Ishikawa (cell line): ENCODE results near the gene BAHD1.

ENCODE experiments used
- CEBPB ChIP-seq: IDR thresholded peaks from 2 replicates; pipeline ENCODE4 v1.6.1; 2012
- EP300 ChIP-seq: IDR thresholded peaks from 2 replicates; pipeline ENCODE4 v1.6.1; 2012; ENCODE audit warnings: borderline replicate concordance
- FOXM1 ChIP-seq: IDR thresholded peaks from 2 replicates; pipeline ENCODE4 v1.6.1; 2012; ENCODE audit warnings: low read depth, borderline replicate concordance
- YY1 ChIP-seq: IDR thresholded peaks from 2 replicates; pipeline ENCODE4 v1.6.1; 2012; ENCODE audit warnings: low read depth
- TF ChIP-seq, protein P1 (sequence below): IDR thresholded peaks from 2 replicates; pipeline ENCODE4 v1.6.1; 2012

DNA sequence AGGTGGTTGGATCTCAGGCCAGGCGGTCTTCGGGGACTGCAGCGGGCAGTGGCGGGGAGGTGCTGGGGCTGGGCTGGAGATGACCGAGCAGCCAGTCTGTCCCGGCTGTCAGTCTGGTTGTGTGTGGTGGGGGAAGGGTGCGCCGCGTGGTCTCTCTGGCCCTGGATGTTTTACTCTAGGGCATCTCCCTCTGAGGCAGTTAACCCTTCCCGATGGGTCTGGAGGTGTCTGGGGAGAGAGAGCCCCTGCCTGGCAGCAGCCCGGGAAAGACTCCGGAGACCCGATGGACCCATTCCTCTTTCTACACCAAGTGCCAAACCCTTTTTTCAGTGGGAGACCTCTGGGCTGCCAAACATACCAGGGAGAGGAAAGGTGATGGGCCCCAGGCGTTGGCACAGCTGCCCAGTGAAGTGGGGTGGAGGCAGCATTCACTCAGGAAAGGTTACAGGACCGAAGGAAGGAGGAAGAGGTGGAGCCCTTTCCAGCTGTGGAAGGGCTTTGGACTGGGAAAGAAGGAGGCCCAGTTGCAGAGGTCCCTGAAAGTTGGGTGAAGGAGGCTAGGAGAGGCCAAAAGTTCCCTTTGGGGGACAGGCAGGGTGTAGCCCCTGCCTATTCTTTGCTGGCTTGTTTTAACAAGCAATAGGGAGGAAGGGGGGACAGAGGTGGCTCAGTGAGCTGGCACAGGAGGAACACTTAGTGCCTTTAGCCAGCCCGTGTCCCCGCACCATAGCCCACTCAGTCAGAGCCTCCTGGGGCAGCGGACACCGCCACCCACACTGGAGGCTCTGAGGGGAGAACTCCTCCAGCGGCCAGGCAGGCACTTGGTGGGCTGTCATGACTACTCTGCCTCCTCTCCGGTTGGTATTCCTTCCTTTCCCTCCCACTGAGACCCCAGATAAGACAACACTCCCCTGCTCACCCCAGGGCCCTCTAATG is 2.7 kb upstream of the BAHD1 start:
- TF ChIP-seq EP300 (no peak), CEBPB (no peak), YY1 (no peak), FOXM1 (no peak)
- TF ChIP-seq, protein P1, sequence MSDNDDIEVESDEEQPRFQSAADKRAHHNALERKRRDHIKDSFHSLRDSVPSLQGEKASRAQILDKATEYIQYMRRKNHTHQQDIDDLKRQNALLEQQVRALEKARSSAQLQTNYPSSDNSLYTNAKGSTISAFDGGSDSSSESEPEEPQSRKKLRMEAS, result no peak
